Measurements from ENCODE around the gene LPCAT1.

The LPCAT1 gene

GRCh38 chr5:1555011-1555807 lies 31.4 kb upstream of the LPCAT1 start:
- no peak for DNase-seq

- DNase-seq: no peak
Observed at GRCh38 chr5:1554410-1554967, 30.7 kb upstream of the LPCAT1 start.

GRCh38 chr5:1553539-1554409 lies 30.0 kb upstream of the LPCAT1 start:
- DNase-seq: no peak

- DNase-seq: no peak
Observed at GRCh38 chr5:1552521-1553255, 28.9 kb upstream of the LPCAT1 start.

- DNase-seq: no peak
Observed at GRCh38 chr5:1551426-1552301, 27.9 kb upstream of the LPCAT1 start.

GRCh38 chr5:1550287-1551076 lies 26.7 kb upstream of the LPCAT1 start:
- no peak for DNase-seq

GRCh38 chr5:1549475-1550030 lies 25.8 kb upstream of the LPCAT1 start:
- no peak for DNase-seq

GRCh38 chr5:1548702-1549474 lies 25.1 kb upstream of the LPCAT1 start:
- DNase-seq: no peak

- DNase-seq: no peak
Observed at GRCh38 chr5:1547655-1548054, 23.9 kb upstream of the LPCAT1 start.

GRCh38 chr5:1547236-1547635 lies 23.5 kb upstream of the LPCAT1 start:
- DNase-seq: no peak

- no peak for DNase-seq
Observed at GRCh38 chr5:1546556-1546955, 22.8 kb upstream of the LPCAT1 start.

- no peak for DNase-seq
Observed at GRCh38 chr5:1545805-1546355, 22.1 kb upstream of the LPCAT1 start.

GRCh38 chr5:1545126-1545804 lies 21.5 kb upstream of the LPCAT1 start:
- no peak for DNase-seq

GRCh38 chr5:1544294-1544961 lies 20.7 kb upstream of the LPCAT1 start:
- no peak for DNase-seq

- DNase-seq: no peak
Observed at GRCh38 chr5:1543398-1544293, 19.9 kb upstream of the LPCAT1 start.

- DNase-seq: no peak
Observed at GRCh38 chr5:1542781-1543180, 19.0 kb upstream of the LPCAT1 start.

GRCh38 chr5:1541702-1542400 lies 18.1 kb upstream of the LPCAT1 start:
- no peak for DNase-seq

All from activated CD4-positive, CD25-positive, alpha-beta regulatory T cell (primary cell).